Heart right ventricle (tissue), 16 donors: Measurements from ENCODE around the gene PHF10. TPM values are rescaled to one million over a fixed set of nuclear protein-coding genes. Genes with fewer than 3 reads are reported as not detected.

ENCODE experiments used
- ATAC-seq, 8 donors: fragments of 200-7000 bp; cut with Tn5 transposase; one replicate each; pipeline ENCODE4 v1.9.1; 2020; ENCODE audit warnings: mild to moderate bottlenecking in 8 of 8, moderate library complexity in 8 of 8, moderate number of reproducible peaks in 1 of 8
- DNase-seq, 2 donors: peaks; one replicate each; pipeline ENCODE4 v3.0.0-alpha.2; 2020
- H3K27ac ChIP-seq, 10 donors: fragments of 200-600 bp; sonication (generic) in 2 of 10; one replicate each; pipeline versions ENCODE4 v1.5.0 to v1.8.0; 2020 to 2022; ENCODE audit warnings: mild to moderate bottlenecking in 3 of 10
- H3K27me3 ChIP-seq, 7 donors: fragments of 200-600 bp; one replicate each; pipeline ENCODE4 v1.8.0; 2021 to 2022; ENCODE audit warnings: mild to moderate bottlenecking in 2 of 7
- H3K36me3 ChIP-seq, 9 donors: fragments of 200-600 bp; sonication (generic) in 1 of 9; one replicate each; pipeline versions ENCODE4 v1.5.0 to v1.8.0; 2020 to 2022; ENCODE audit warnings: mild to moderate bottlenecking in 2 of 9
- H3K4me1 ChIP-seq, 9 donors: fragments of 200-600 bp; sonication (generic) in 1 of 9; one replicate each; pipeline versions ENCODE4 v1.5.0 to v1.8.0; 2020 to 2022; ENCODE audit warnings: mild to moderate bottlenecking in 4 of 9
- H3K4me3 ChIP-seq, 10 donors: fragments of 200-600 bp; sonication (generic) in 2 of 10; one replicate each; pipeline versions ENCODE4 v1.5.0 to v1.8.0; 2020 to 2022; ENCODE audit warnings: mild to moderate bottlenecking in 7 of 10, moderate library complexity in 2 of 10
- H3K9me3 ChIP-seq, 11 donors: fragments of 200-600 bp in 10 of 11; sonication (generic) in 2 of 11; one replicate each; pipeline versions ENCODE4 v1.5.0 to v1.8.0; 2013 to 2022; ENCODE audit warnings: mild to moderate bottlenecking in 2 of 11, control low read depth in 1 of 11, moderate library complexity in 1 of 11
- CTCF ChIP-seq, 9 donors: fragments of 200-600 bp; sonication (generic) in 2 of 9; IDR thresholded peaks; one replicate each; pipeline versions ENCODE4 v1.5.0 to v1.8.0; 2021 to 2022; ENCODE audit warnings: antibody characterized with exemption in 9 of 9, mild to moderate bottlenecking in 5 of 9, moderate library complexity in 1 of 9
- WGBS, 2 donors: extraction: QIAGEN DNeasy Blood & Tissue Kit; methylation state at CpG; one replicate each; pipeline ENCODE4 v1.1.7; 2013; ENCODE audit warnings: inconsistent platforms in 1 of 2; 5-methylcytosine and 5-hydroxymethylcytosine counted together
- intact Hi-C, 10 donors: fragments of 100-400 bp; cut with DNase I; formaldehyde crosslinking; loops; one replicate each; pipeline versions ENCODE4 v1.11.1 to v1.14.2; 2022
- polyA plus RNA-seq, 2 donors: library from polyadenylated mRNA; stranded (reverse); fragments of 200-250 nt; gene quantifications; one replicate each; pipeline ENCODE4 v1.2.3, GENCODE V29; 2013
- total RNA-seq, 10 donors: library from RNA; stranded (reverse); fragmentation: NEBNext Ultra II Directional in 3 of 10; extraction: Animal tissue kit (Norgen Biotek cat#: 25700) in 3 of 10; gene quantifications; one replicate each; pipeline versions ENCODE4 v1.2.1 to v1.2.4, GENCODE V29; 2021 to 2023
- donor health status: Arrhythmogenic right ventricular cardiomyopathy.
- donor health status: ischemic (EF 13 %, LVEDD 7.1; RV severe dilation, severe dysfunction).
- donor health status: healthy with polysubstance abuse.
- donor health status: DM: no; HTN: yes; CAD: no.
- donor health status: DM: no; HTN: no; CAD: no.
- donor health status: ischemic (EF 25% LVEDD 6.9; RV normal size, moderate dysfunction).
- donor health status: ischemic (EF 25% LVEDD 5.7; RV mildly dilated, moderate dysfunction).
- donor health status: healthy.
- donor health status: DM: yes; HTN: yes; CAD: no.
- donor health status: Ischemic cardiomyopathy.
- donor health status: ischemic (EF 35%, LVEDD 5.7; RV mildly dilated, moderate dysfunction).
- donor health status: nonischemic (EF 11% LVEDD 7.7; RV severe dilation, severe dysfunction).
- donor health status: DM: yes; HTN: yes; CAD: no.
- donor health status: PGD.
- donor health status: ischemic (EF 29% LVEDD 5.4; RV normal size, mild dysfunction).
- donor health status: nonischemic (EF 23%, LVEDD 6.1; RV moderate dilation, normal function).

PHF10 gene
- total and polyA plus RNA-seq, 12 donors = 29.9 to 63.5 (median 53.1) TPM

DNA sequence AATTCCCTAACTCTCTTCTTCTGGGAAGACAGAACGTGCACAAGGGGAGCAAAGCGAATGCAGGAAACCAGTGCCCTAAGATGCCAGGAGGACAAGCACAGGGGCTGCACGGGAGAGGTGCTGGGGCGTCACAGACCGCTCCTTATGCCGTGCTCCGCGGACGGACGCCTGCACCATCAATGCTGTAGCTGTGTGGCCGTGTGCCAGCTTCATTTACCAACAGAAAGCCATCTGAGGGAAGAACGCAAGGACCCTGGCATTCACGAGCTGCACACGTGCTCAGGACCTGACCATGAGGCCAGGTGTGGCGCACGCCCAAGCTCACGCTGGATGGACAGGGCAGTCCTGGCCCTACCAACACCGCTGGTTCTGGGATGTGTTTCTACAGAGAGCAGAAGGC, 57.9 kb downstream of the PHF10 start:
- no peak overlapping the region for H3K4me3 ChIP-seq
- H3K4me1 ChIP-seq = peaks cover 0 to 18% (median 9%) of the 10 kb centered on the region in 9 donors
- no peak overlapping the region for H3K27ac ChIP-seq
- no peaks in the 10 kb centered on the region for H3K9me3 ChIP-seq
- H3K36me3 ChIP-seq = peaks cover 0 to 82% (median 9%) of the 10 kb centered on the region in 9 donors
- intact Hi-C loops = no loop called here
- WGBS, 2 donors = 96 to 98% methylated on average over 18 of the region's 18 CpGs
- no peak for DNase-seq
- no peaks in the 10 kb centered on the region for H3K27me3 ChIP-seq
- ATAC-seq = no peak
- no peak for TF ChIP-seq CTCF (IDR thresholded peaks at IDR 0.05)

GRCh38 chr6:169665289-169665688, 59.0 kb downstream of the PHF10 start:
- ATAC-seq = no peak
- no peak for DNase-seq
- H3K4me3 ChIP-seq = no peak overlapping the region
- 85 to 92% methylated on average over 9 of the region's 9 CpGs for WGBS, 2 donors
- no peaks in the 10 kb centered on the region for H3K9me3 ChIP-seq
- intact Hi-C loops = no loop called here
- TF ChIP-seq CTCF (IDR thresholded peaks at IDR 0.05) = no peak
- H3K4me1 ChIP-seq = peaks cover 0 to 12% (median 8%) of the 10 kb centered on the region in 9 donors
- H3K27me3 ChIP-seq = no peaks in the 10 kb centered on the region
- peaks cover 0 to 82% (median 9%) of the 10 kb centered on the region in 9 donors for H3K36me3 ChIP-seq
- H3K27ac ChIP-seq = no peak overlapping the region

DNA sequence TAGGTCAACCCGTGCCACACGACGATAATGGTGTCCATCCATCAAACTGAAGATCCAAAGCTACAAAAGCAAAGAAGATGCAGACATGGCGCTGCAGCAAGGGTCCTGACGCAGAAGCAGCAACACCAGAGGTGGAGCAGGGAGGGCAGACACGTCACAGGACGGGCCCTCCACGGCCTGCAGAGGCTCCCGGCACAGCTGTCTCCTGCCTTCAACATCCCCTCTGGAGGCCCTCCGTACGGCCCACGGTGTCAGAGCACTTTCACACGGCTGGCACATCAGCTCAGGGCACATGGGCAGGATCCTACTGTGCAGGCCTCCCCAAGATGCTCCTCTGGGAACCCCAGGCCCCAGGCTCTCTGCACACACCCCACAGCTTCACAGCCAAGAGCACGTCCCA, 60.1 kb downstream of the PHF10 start:
- ATAC-seq (peak in 1 of 8 donors; percentile 50), DNase-seq (no peak)
- TF ChIP-seq CTCF (IDR thresholded peaks at IDR 0.05) = no peak
- Histone ChIP-seq H3K27me3 (no peaks in the 10 kb centered on the region), H3K4me3 (no peak overlapping the region), H3K36me3 (peaks cover 0 to 85% (median 9%) of the 10 kb centered on the region in 9 donors), H3K27ac (no peak overlapping the region), H3K9me3 (no peaks in the 10 kb centered on the region), H3K4me1 (peaks cover 0 to 6% (median 2%) of the 10 kb centered on the region in 9 donors)
- intact Hi-C loops = no loop called here
- 94 to 95% methylated on average over 14 of the region's 14 CpGs for WGBS, 2 donors

DNA sequence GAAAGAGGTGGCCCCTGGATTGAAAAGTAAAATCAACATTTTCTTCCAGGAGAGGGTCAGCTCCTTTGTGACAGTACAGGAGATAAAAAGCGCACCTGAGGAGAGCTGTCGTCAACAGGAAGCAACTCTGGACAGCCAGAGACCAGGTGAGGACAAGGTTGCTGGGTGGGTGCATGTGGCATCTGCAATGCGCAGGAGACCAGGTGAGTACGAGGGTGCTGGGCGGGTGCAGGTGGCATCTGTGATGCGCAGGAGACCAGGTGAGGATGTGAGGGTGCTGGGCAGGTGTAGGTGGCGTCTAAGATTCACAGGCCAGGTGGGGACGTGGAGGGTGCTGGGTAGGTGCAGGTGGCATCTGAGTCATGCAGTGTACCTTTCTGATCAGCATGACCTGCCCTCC, 60.8 kb downstream of the PHF10 start:
- peaks cover 0 to 85% (median 9%) of the 10 kb centered on the region in 9 donors for H3K36me3 ChIP-seq

More for the DNA sequence above, 60.8 kb downstream of the PHF10 start:
- H3K27me3 ChIP-seq = no peaks in the 10 kb centered on the region
- DNase-seq (no peak), ATAC-seq (no peak)
- H3K27ac ChIP-seq = no peak overlapping the region
- 88 to 95% methylated on average over 8 of the region's 8 CpGs for WGBS, 2 donors
- no peak overlapping the region for H3K4me3 ChIP-seq
- no peaks in the 10 kb centered on the region for H3K4me1 ChIP-seq
- no peaks in the 10 kb centered on the region for H3K9me3 ChIP-seq
- intact Hi-C loops = no loop called here
- TF ChIP-seq CTCF (IDR thresholded peaks at IDR 0.05) = no peak
